ENCODE data around the gene SELENON. TPM values are rescaled to one million over a fixed set of nuclear protein-coding genes. Genes with fewer than 3 reads are reported as not detected.

The SELENON gene
- polyA plus RNA-seq, 3 donors: 1.5 to 31.5 (median 3.5) TPM

DNA sequence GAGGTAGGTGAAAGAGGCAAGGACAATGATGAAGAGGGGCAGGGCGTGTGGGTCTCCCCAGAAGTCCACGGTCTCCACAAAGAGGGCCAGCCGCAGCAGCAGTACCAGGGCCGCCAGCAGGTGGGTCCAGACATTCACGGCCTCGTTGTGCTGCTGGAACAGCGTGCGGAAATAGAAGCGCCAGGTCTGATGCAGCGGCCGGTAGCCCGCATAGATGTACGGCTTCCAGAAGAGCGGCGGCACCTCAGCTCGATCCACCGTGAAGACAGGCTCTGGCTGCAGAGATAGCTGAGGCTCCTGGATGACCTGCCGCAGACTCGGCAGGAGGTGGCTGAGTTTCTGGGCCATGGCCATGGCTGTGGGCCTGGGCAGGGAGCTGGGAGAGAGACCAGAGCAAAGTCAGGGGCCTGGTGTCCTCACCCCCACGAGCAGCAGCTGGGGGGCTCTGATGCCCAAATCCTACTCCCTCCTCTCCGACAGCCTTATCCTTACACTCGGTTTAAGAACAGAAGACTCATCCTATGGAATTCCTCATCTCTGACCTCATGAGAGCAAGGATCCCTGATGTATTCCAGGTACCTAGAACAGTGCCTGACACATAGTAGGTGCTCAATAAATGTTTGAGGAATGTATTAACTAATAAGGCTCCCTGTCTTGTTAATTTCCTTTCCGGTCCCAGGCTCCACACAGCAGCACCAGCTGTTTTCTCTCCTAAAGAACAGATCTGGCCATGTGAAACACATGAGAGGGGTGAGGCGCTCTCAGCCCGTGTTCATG lies 63.7 kb downstream of the SELENON start:
- H3K9ac ChIP-seq (ENCODE audit: insufficient read depth, low read length, poor library complexity, severe bottlenecking): no peak overlapping the region
- DNase-seq: no peak
- H3K27me3 Mint-ChIP-seq (ENCODE audit: low read depth in 3 of 3): peaks cover 0 to 3% (median 0%) of the 10 kb centered on the region in 3 donors
- intact Hi-C loops (cut with micrococcal nuclease): no loop called here
- H3K4me3 Mint-ChIP-seq: no peak overlapping the region
- peak overlapping the region in 1 of 2 donors; percentile 58 for H3K27ac ChIP-seq (ENCODE audit: low read depth in 1 of 2, low read length in 2 of 2)
- peaks cover 0 to 4% (median 0%) of the 10 kb centered on the region in 7 donors for H3K9me3 Mint-ChIP-seq
- no peaks in the 10 kb centered on the region for H3K27me3 ChIP-seq (ENCODE audit: control insufficient read depth in 2 of 2, insufficient read depth in 2 of 2, low read length in 2 of 2)
- H3K36me3 Mint-ChIP-seq: peaks cover 28 to 31% of the 10 kb centered on the region in 2 donors
- H3K4me1 ChIP-seq (ENCODE audit: control insufficient read depth in 1 of 2, insufficient read depth in 2 of 2, low read length in 2 of 2): peaks cover 31 to 51% of the 10 kb centered on the region in 2 donors
- no peaks in the 10 kb centered on the region for H3K9me3 ChIP-seq (replicated peaks in 1 of 2; ENCODE audit: control insufficient read depth in 1 of 2, insufficient read depth in 1 of 2, low read length in 2 of 2)
- peaks cover 11 to 20% of the 10 kb centered on the region in 2 donors for H3K36me3 ChIP-seq (replicated peaks in 1 of 2; ENCODE audit: control insufficient read depth in 1 of 2, insufficient read depth in 2 of 2, low read length in 2 of 2)
- peak overlapping the region in 5 of 7 donors; percentile 29 to 78 (median 59) for H3K27ac Mint-ChIP-seq
- H3K4me1 Mint-ChIP-seq: peaks cover 54% of the 10 kb centered on the region
- H3K4me2 ChIP-seq (replicated peaks; ENCODE audit: extremely low read depth, low read length, poor library complexity, severe bottlenecking): no peak overlapping the region
- H3K4me3 ChIP-seq (replicated peaks in 1 of 3; ENCODE audit: low read depth in 2 of 3, low read length in 3 of 3): no peak overlapping the region
- WGBS (ENCODE audit: insufficient coverage): 97% methylated on average over 23 of the region's 25 CpGs
- H3K79me2 ChIP-seq (ENCODE audit: insufficient read depth, low read length): peaks cover 19% of the 10 kb centered on the region
- H2AFZ ChIP-seq (ENCODE audit: insufficient read depth, low read depth, low read length, poor library complexity, severe bottlenecking): no peak overlapping the region
- H4K20me1 ChIP-seq (ENCODE audit: insufficient read depth, low read length): no peaks in the 10 kb centered on the region
- TF ChIP-seq, protein P1, sequence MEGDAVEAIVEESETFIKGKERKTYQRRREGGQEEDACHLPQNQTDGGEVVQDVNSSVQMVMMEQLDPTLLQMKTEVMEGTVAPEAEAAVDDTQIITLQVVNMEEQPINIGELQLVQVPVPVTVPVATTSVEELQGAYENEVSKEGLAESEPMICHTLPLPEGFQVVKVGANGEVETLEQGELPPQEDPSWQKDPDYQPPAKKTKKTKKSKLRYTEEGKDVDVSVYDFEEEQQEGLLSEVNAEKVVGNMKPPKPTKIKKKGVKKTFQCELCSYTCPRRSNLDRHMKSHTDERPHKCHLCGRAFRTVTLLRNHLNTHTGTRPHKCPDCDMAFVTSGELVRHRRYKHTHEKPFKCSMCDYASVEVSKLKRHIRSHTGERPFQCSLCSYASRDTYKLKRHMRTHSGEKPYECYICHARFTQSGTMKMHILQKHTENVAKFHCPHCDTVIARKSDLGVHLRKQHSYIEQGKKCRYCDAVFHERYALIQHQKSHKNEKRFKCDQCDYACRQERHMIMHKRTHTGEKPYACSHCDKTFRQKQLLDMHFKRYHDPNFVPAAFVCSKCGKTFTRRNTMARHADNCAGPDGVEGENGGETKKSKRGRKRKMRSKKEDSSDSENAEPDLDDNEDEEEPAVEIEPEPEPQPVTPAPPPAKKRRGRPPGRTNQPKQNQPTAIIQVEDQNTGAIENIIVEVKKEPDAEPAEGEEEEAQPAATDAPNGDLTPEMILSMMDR (IDR thresholded peaks at IDR 0.05): no peak

DNA sequence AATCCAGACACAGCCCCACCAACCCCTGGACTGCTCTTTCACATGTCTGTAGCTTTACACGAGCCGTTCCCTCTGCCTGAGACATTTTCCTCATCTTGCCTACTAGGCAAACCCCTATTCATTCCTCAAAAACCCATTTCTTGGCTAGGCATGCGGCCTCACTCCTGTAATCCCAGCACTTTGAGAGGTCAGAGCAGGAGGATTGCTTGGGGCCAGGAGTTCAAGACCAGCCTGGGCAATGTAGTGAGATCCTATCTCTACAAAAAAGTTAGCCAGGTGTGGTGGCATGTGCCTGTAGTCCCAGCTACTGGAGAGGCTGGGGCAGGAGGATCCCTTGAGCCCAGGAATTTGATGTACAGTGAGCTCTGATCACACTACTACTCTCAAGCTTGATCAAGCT lies 64.4 kb downstream of the SELENON start:
- H2AFZ ChIP-seq (ENCODE audit: insufficient read depth, low read depth, low read length, poor library complexity, severe bottlenecking): no peak overlapping the region
- no peaks in the 10 kb centered on the region for H3K9me3 ChIP-seq (replicated peaks in 1 of 2; ENCODE audit: control insufficient read depth in 1 of 2, insufficient read depth in 1 of 2, low read length in 2 of 2)
- TF ChIP-seq, protein P1 (IDR thresholded peaks at IDR 0.05): no peak
- peaks cover 11 to 21% of the 10 kb centered on the region in 2 donors for H3K36me3 ChIP-seq (replicated peaks in 1 of 2; ENCODE audit: control insufficient read depth in 1 of 2, insufficient read depth in 2 of 2, low read length in 2 of 2)
- no peak for DNase-seq
- intact Hi-C loops (cut with micrococcal nuclease): no loop called here
- H3K4me1 ChIP-seq (ENCODE audit: control insufficient read depth in 1 of 2, insufficient read depth in 2 of 2, low read length in 2 of 2): peaks cover 27 to 44% of the 10 kb centered on the region in 2 donors
- H3K9ac ChIP-seq (ENCODE audit: insufficient read depth, low read length, poor library complexity, severe bottlenecking): no peak overlapping the region
- H4K20me1 ChIP-seq (ENCODE audit: insufficient read depth, low read length): no peaks in the 10 kb centered on the region
- Mint-ChIP-seq H3K36me3 (peaks cover 29 to 39% of the 10 kb centered on the region in 2 donors), H3K27me3 (ENCODE audit: low read depth in 3 of 3) (peaks cover 0 to 3% (median 0%) of the 10 kb centered on the region in 3 donors), H3K4me3 (no peak overlapping the region), H3K9me3 (peaks cover 0 to 4% (median 0%) of the 10 kb centered on the region in 7 donors), H3K27ac (peak overlapping the region in 1 of 7 donors; percentile 31), H3K4me1 (peaks cover 50% of the 10 kb centered on the region)
- H3K27ac ChIP-seq (ENCODE audit: low read depth in 1 of 2, low read length in 2 of 2): no peak overlapping the region
- H3K4me3 ChIP-seq (replicated peaks in 1 of 3; ENCODE audit: low read depth in 2 of 3, low read length in 3 of 3): no peak overlapping the region
- no peak overlapping the region for H3K4me2 ChIP-seq (replicated peaks; ENCODE audit: extremely low read depth, low read length, poor library complexity, severe bottlenecking)
- peaks cover 13% of the 10 kb centered on the region for H3K79me2 ChIP-seq (ENCODE audit: insufficient read depth, low read length)
- 78% methylated on average over 3 of the region's 3 CpGs for WGBS (ENCODE audit: insufficient coverage)
- no peaks in the 10 kb centered on the region for H3K27me3 ChIP-seq (ENCODE audit: control insufficient read depth in 2 of 2, insufficient read depth in 2 of 2, low read length in 2 of 2)
